Peyer's patch (tissue), 4 donors: Measurements from ENCODE around the gene DMPK.

Experiments used
- POLR2A ChIP-seq, 2 donors: fragments of 450-650 bp; IDR thresholded peaks; one replicate each; pipeline ENCODE4 v1.5.1; 2017; ENCODE audit warnings: antibody characterized with exemption in 2 of 2, mild to moderate bottlenecking in 2 of 2, moderate library complexity in 2 of 2
- TF ChIP-seq, protein P1 (sequence below), 6 experiments: fragments of 450-650 bp in 4 of 6; fragments of 200-600 bp in 2 of 6; sonication (generic) in 1 of 6; IDR thresholded peaks; one replicate each; pipeline ENCODE4 v1.5.1; 2017 to 2019; ENCODE audit warnings: antibody characterized with exemption in 6 of 6, mild to moderate bottlenecking in 3 of 6, moderate library complexity in 1 of 6

GRCh38 chr19:45804140-45804958 is 22.1 kb upstream of the DMPK start:
- TF ChIP-seq, protein P1, sequence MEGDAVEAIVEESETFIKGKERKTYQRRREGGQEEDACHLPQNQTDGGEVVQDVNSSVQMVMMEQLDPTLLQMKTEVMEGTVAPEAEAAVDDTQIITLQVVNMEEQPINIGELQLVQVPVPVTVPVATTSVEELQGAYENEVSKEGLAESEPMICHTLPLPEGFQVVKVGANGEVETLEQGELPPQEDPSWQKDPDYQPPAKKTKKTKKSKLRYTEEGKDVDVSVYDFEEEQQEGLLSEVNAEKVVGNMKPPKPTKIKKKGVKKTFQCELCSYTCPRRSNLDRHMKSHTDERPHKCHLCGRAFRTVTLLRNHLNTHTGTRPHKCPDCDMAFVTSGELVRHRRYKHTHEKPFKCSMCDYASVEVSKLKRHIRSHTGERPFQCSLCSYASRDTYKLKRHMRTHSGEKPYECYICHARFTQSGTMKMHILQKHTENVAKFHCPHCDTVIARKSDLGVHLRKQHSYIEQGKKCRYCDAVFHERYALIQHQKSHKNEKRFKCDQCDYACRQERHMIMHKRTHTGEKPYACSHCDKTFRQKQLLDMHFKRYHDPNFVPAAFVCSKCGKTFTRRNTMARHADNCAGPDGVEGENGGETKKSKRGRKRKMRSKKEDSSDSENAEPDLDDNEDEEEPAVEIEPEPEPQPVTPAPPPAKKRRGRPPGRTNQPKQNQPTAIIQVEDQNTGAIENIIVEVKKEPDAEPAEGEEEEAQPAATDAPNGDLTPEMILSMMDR (IDR thresholded peaks at IDR 0.05): no peak
- TF ChIP-seq POLR2A (IDR thresholded peaks at IDR 0.05): no peak
